HUES6 (cell line): ENCODE data around the gene ZNF205.
A peak's percentile ranks its signal among the peaks of the same experiment; 100 is the strongest.

Experiments
- H3K27ac ChIP-seq: 2 replicates; pipeline ENCODE4 v1.7.0; 2013; ENCODE audit warnings: low read depth, mild to moderate bottlenecking, low read length, inconsistent platforms
- H3K27me3 ChIP-seq: 2 replicates; pipeline ENCODE4 v1.6.1; 2013; ENCODE audit warnings: low read length; ENCODE audit not compliant: control insufficient read depth, insufficient read depth
- H3K36me3 ChIP-seq: 2 replicates; pipeline ENCODE4 v1.6.1; 2013; ENCODE audit warnings: low read length; ENCODE audit not compliant: control insufficient read depth, insufficient read depth
- H3K4me1 ChIP-seq: 2 replicates; pipeline ENCODE4 v1.6.1; 2013; ENCODE audit warnings: low read length; ENCODE audit not compliant: control insufficient read depth, insufficient read depth
- H3K4me3 ChIP-seq: 2 replicates; pipeline ENCODE4 v1.5.1; 2013; ENCODE audit warnings: low read depth, low read length
- H3K9ac ChIP-seq: one replicate; pipeline ENCODE4 v1.6.1; 2013; ENCODE audit warnings: mild to moderate bottlenecking, low read length
- H3K9me3 ChIP-seq: 2 replicates; pipeline ENCODE4 v1.6.1; 2013; ENCODE audit warnings: low read depth, low read length; ENCODE audit not compliant: control insufficient read depth, insufficient read depth

Gene ZNF205

GRCh38 chr16:3152991-3153368 lies 40.6 kb downstream of the ZNF205 start:
- H3K9ac ChIP-seq, result no peak overlapping the region
- no peaks in the 10 kb centered on the region for H3K9me3 ChIP-seq
- H3K4me3 ChIP-seq, result no peak overlapping the region; the same call in 1 of the 2 replicates
- peaks cover 6% of the 10 kb centered on the region for H3K4me1 ChIP-seq
- H3K36me3 ChIP-seq, result no peaks in the 10 kb centered on the region
- H3K27me3 ChIP-seq, result peaks cover 20% of the 10 kb centered on the region
- H3K27ac ChIP-seq, result no peak overlapping the region

- no peak overlapping the region for H3K9ac ChIP-seq
- no peak overlapping the region for H3K27ac ChIP-seq
- peaks cover 9% of the 10 kb centered on the region for H3K27me3 ChIP-seq
- H3K4me3 ChIP-seq, result no peak overlapping the region
- H3K4me1 ChIP-seq, result no peaks in the 10 kb centered on the region
- H3K9me3 ChIP-seq, result no peaks in the 10 kb centered on the region
- H3K36me3 ChIP-seq, result no peaks in the 10 kb centered on the region
Observed at GRCh38 chr16:3155181-3155580, 42.8 kb downstream of the ZNF205 start.

- Histone ChIP-seq H3K36me3 (no peaks in the 10 kb centered on the region), H3K9ac (no peak overlapping the region), H3K4me1 (no peaks in the 10 kb centered on the region), H3K9me3 (no peaks in the 10 kb centered on the region), H3K27ac (no peak overlapping the region), H3K4me3 (no peak overlapping the region), H3K27me3 (peaks cover 9% of the 10 kb centered on the region)
Observed at GRCh38 chr16:3155972-3156371, 43.6 kb downstream of the ZNF205 start.

- no peaks in the 10 kb centered on the region; the same call in 1 of the 2 replicates for H3K4me1 ChIP-seq
- peak overlapping the region; percentile 50 for H3K9ac ChIP-seq
- H3K27ac ChIP-seq, result no peak overlapping the region
- H3K9me3 ChIP-seq, result no peaks in the 10 kb centered on the region
- H3K4me3 ChIP-seq, result peak overlapping the region; percentile 87
- H3K36me3 ChIP-seq, result no peaks in the 10 kb centered on the region
- H3K27me3 ChIP-seq, result peaks cover 9% of the 10 kb centered on the region
Observed at GRCh38 chr16:3157229-3158025, 45.0 kb downstream of the ZNF205 start.

- H3K36me3 ChIP-seq, result no peaks in the 10 kb centered on the region
- no peaks in the 10 kb centered on the region; the same call in 1 of the 2 replicates for H3K4me1 ChIP-seq
- peak overlapping the region; percentile 87 for H3K4me3 ChIP-seq
- H3K27ac ChIP-seq, result no peak overlapping the region
- H3K9ac ChIP-seq, result peak overlapping the region; percentile 50
- peaks cover 9% of the 10 kb centered on the region for H3K27me3 ChIP-seq
- H3K9me3 ChIP-seq, result no peaks in the 10 kb centered on the region
Observed at GRCh38 chr16:3158026-3158509, 45.7 kb downstream of the ZNF205 start.

GRCh38 chr16:3158510-3159314 lies 46.3 kb downstream of the ZNF205 start:
- Histone ChIP-seq H3K36me3 (no peaks in the 10 kb centered on the region), H3K27ac (no peak overlapping the region; the same call in 1 of the 2 replicates), H3K4me1 (peaks cover 3% of the 10 kb centered on the region; the same call in 1 of the 2 replicates), H3K9ac (peak overlapping the region; percentile 77), H3K4me3 (peak overlapping the region; percentile 87), H3K9me3 (no peaks in the 10 kb centered on the region), H3K27me3 (peaks cover 9% of the 10 kb centered on the region)

GRCh38 chr16:3161235-3162018 lies 49.0 kb downstream of the ZNF205 start:
- Histone ChIP-seq H3K9ac (no peak overlapping the region), H3K4me1 (peaks cover 7% of the 10 kb centered on the region; the same call in 1 of the 2 replicates), H3K27me3 (peaks cover 9% of the 10 kb centered on the region), H3K36me3 (no peaks in the 10 kb centered on the region), H3K9me3 (no peaks in the 10 kb centered on the region), H3K4me3 (no peak overlapping the region), H3K27ac (no peak overlapping the region)

- Histone ChIP-seq H3K27me3 (peaks cover 15% of the 10 kb centered on the region), H3K4me3 (no peak overlapping the region), H3K9ac (no peak overlapping the region), H3K36me3 (no peaks in the 10 kb centered on the region), H3K9me3 (no peaks in the 10 kb centered on the region), H3K27ac (no peak overlapping the region), H3K4me1 (peaks cover 7% of the 10 kb centered on the region; the same call in 1 of the 2 replicates)
Observed at GRCh38 chr16:3164121-3164991, 52.0 kb downstream of the ZNF205 start.

- Histone ChIP-seq H3K27me3 (peaks cover 25% of the 10 kb centered on the region), H3K4me1 (peaks cover 7% of the 10 kb centered on the region; the same call in 1 of the 2 replicates), H3K27ac (no peak overlapping the region), H3K9ac (no peak overlapping the region), H3K4me3 (peak overlapping the region; percentile 40; the same call in 1 of the 2 replicates), H3K36me3 (no peaks in the 10 kb centered on the region), H3K9me3 (no peaks in the 10 kb centered on the region)
Observed at GRCh38 chr16:3165111-3165822, 52.9 kb downstream of the ZNF205 start.
